Endothelial cell of umbilical vein (primary cell): ENCODE data around the gene MYOF.

Experiments
- GATA2 ChIP-seq: IDR thresholded peaks from 2 replicates; pipeline ENCODE4 v1.7.0; 2011; ENCODE audit warnings: low read depth, mild to moderate bottlenecking, moderate library complexity, mixed read lengths, low read length; ENCODE audit not compliant: insufficient read length, insufficient read depth
- JUN ChIP-seq: IDR thresholded peaks from 2 replicates; pipeline ENCODE4 v1.6.1; 2011; ENCODE audit warnings: borderline replicate concordance, low read depth; ENCODE audit not compliant: insufficient read length, insufficient read depth
- MYC ChIP-seq: IDR thresholded peaks from one replicate; pipeline ENCODE4 v1.6.1; 2011; ENCODE audit warnings: mild to moderate bottlenecking, low read depth, low read length
- POLR2A ChIP-seq: IDR thresholded peaks from 2 replicates; pipeline ENCODE4 v1.6.1; 2012; ENCODE audit warnings: low read depth, mild to moderate bottlenecking, control low read depth, low read length
- POLR2AphosphoS5 ChIP-seq: IDR thresholded peaks from 2 replicates; pipeline ENCODE4 v1.6.1; 2012; ENCODE audit warnings: low read depth, mild to moderate bottlenecking, control low read depth, low read length, moderate library complexity; ENCODE audit not compliant: insufficient read depth
- TF ChIP-seq, protein P1 (sequence below), 2 donors: IDR thresholded peaks; 1 replicate in 1 of 2; 2 replicates in 1 of 2; pipeline ENCODE4 v1.5.1; 2011; ENCODE audit warnings: low read length in 2 of 2, mild to moderate bottlenecking in 2 of 2, moderate library complexity in 2 of 2, control low read depth in 1 of 2, inconsistent platforms in 1 of 2, low read depth in 1 of 2; ENCODE audit not compliant: insufficient read depth in 1 of 2; ENCODE audit errors: extremely low read depth in 1 of 2
- TF ChIP-seq, protein P2 (sequence below): IDR thresholded peaks from 2 replicates; pipeline ENCODE4 v1.6.1; 2011; ENCODE audit not compliant: insufficient read depth, insufficient read length

DNA sequence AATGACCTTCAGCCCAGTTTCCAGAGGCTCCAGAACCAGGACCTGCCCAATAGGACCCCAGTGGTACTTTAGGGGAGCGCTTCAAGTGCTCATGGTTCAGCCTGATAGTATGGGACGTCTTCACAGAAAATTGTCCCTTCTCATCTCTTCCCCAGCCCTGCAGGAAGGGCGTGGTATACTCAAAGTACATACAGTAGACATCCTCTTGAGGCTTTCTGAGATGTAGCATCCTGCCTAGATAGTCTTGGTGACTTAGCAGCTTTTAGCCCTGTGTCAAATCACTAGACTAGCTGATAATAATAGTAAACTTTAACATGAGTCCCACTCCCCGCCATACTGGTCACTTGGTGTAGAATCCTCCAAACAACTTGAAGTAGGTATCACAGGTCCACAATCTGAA is 215.3 kb downstream of the MYOF start:
- TF ChIP-seq, protein P1, sequence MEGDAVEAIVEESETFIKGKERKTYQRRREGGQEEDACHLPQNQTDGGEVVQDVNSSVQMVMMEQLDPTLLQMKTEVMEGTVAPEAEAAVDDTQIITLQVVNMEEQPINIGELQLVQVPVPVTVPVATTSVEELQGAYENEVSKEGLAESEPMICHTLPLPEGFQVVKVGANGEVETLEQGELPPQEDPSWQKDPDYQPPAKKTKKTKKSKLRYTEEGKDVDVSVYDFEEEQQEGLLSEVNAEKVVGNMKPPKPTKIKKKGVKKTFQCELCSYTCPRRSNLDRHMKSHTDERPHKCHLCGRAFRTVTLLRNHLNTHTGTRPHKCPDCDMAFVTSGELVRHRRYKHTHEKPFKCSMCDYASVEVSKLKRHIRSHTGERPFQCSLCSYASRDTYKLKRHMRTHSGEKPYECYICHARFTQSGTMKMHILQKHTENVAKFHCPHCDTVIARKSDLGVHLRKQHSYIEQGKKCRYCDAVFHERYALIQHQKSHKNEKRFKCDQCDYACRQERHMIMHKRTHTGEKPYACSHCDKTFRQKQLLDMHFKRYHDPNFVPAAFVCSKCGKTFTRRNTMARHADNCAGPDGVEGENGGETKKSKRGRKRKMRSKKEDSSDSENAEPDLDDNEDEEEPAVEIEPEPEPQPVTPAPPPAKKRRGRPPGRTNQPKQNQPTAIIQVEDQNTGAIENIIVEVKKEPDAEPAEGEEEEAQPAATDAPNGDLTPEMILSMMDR (IDR thresholded peaks at IDR 0.05; ENCODE audit: extremely low read depth in 1 of 2, insufficient read depth in 1 of 2, low read depth in 1 of 2, low read length in 2 of 2) = no peak
- TF ChIP-seq POLR2AphosphoS5 (no peak), POLR2A (no peak), GATA2 (no peak), MYC (no peak), JUN (no peak)
- TF ChIP-seq, protein P2, sequence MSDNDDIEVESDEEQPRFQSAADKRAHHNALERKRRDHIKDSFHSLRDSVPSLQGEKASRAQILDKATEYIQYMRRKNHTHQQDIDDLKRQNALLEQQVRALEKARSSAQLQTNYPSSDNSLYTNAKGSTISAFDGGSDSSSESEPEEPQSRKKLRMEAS = no peak
